K562 (cell line): ENCODE measurements around the gene HBM. TPM values are rescaled to one million over a fixed set of nuclear protein-coding genes. Genes with fewer than 3 reads are reported as not detected.

Experiments used
- ATAC-seq: fragments of 200-7000 bp; cut with Tn5 transposase; 3 replicates; pipeline ENCODE4 v1.9.1; 2020; ENCODE audit warnings: moderate library complexity
- BruUV-seq: library from RNA; stranded (reverse); fragments of 400-500 nt; replicated peaks from 2 replicates; lab custom pipeline; 2021; lab: Mats Ljungman, UMichigan
- CTCF ChIA-PET: fragments of 300-600 bp; formaldehyde crosslinking; extraction: SDS; loops from one replicate; lab custom pipeline; 2021; ENCODE audit warnings: low intra/inter-chr PET ratio; lab: Yijun Ruan, JAX
- POLR2A ChIA-PET: fragments of 300-600, 350-650 bp; sonication (Branson Sonifier 250); formaldehyde crosslinking; extraction: SDS; loops from one replicate; lab custom pipeline; 2021; ENCODE audit warnings: antibody characterized with exemption, inconsistent platforms; lab: Yijun Ruan, JAX
- DNase-seq, 4 experiments: peaks; one replicate each; pipeline versions ENCODE4 v3.0.0 to v3.0.0-alpha.2; 2011 to 2018; ENCODE audit warnings: low spot score in 3 of 4, mixed read lengths in 3 of 4; ENCODE audit errors: extremely low read depth in 1 of 4
- FAIRE-seq: peaks from 2 replicates; lab custom pipeline; 2011; peaks lifted over from hg19 to GRCh38; lab: Jason Lieb, UNC
- H2AFZ ChIP-seq: 2 replicates; pipeline ENCODE4 v1.6.0; 2011; ENCODE audit warnings: low read depth, low read length, control low read depth, inconsistent platforms
- H3K27ac ChIP-seq: fragments of 200-600 bp; 3 replicates; pipeline ENCODE4 v1.8.0; 2011; ENCODE audit warnings: low read depth, mild to moderate bottlenecking, control low read depth, inconsistent platforms, low read length, moderate library complexity, mixed read lengths; ENCODE audit errors: extremely low read depth
- H3K27me3 ChIP-seq, 2 experiments: fragments of 300-600 bp in 1 of 2; 2 replicates in 1 of 2; 3 replicates in 1 of 2; pipeline versions ENCODE4 v1.6.0 to v1.8.0; 2011; ENCODE audit warnings: inconsistent platforms in 2 of 2, low read length in 2 of 2, mild to moderate bottlenecking in 1 of 2, mixed read lengths in 1 of 2, moderate library complexity in 1 of 2; ENCODE audit not compliant: control insufficient read depth in 2 of 2, insufficient read depth in 2 of 2
- H3K36me3 ChIP-seq: fragments of 300-600 bp; 3 replicates; pipeline ENCODE4 v1.8.0; 2011; ENCODE audit warnings: mild to moderate bottlenecking, low read length, inconsistent platforms; ENCODE audit not compliant: control insufficient read depth, insufficient read depth
- H3K4me1 ChIP-seq, 2 experiments: fragments of 200-600 bp in 1 of 2; replicated peaks in 1 of 2; 2 replicates in 1 of 2; 3 replicates in 1 of 2; pipeline versions ENCODE4 v1.5.1 to v1.8.0; 2011; ENCODE audit warnings: inconsistent platforms in 2 of 2, low read length in 2 of 2, mild to moderate bottlenecking in 1 of 2, mixed read lengths in 1 of 2, moderate library complexity in 1 of 2; ENCODE audit not compliant: control insufficient read depth in 2 of 2, insufficient read depth in 2 of 2
- H3K4me2 ChIP-seq: 2 replicates; pipeline ENCODE4 v1.6.1; 2011; ENCODE audit warnings: low read length, control low read depth, inconsistent platforms, mixed read lengths; ENCODE audit not compliant: insufficient read depth
- H3K4me3 ChIP-seq: fragments of 200-600 bp; sonication (generic), shearing (Covaris generic); 2 replicates; pipeline ENCODE4 v1.5.1; 2016; ENCODE audit warnings: control low read depth, inconsistent platforms
- H3K79me2 ChIP-seq: fragments of 200-600 bp; 3 replicates; pipeline ENCODE4 v1.8.0; 2011; ENCODE audit warnings: low read length, inconsistent platforms; ENCODE audit not compliant: control insufficient read depth, insufficient read depth
- H3K9ac ChIP-seq, 2 experiments: 2 replicates each; pipeline versions ENCODE4 v1.6.0 to v1.6.1; 2011; ENCODE audit warnings: low read depth in 2 of 2, low read length in 2 of 2, control low read depth in 1 of 2, inconsistent platforms in 1 of 2, mild to moderate bottlenecking in 1 of 2, mixed read lengths in 1 of 2; ENCODE audit not compliant: insufficient read depth in 1 of 2
- H3K9me1 ChIP-seq: one replicate; pipeline ENCODE4 v1.6.0; 2011; ENCODE audit warnings: inconsistent platforms, mild to moderate bottlenecking, low read length, moderate library complexity; ENCODE audit not compliant: control insufficient read depth, insufficient read depth
- H3K9me3 ChIP-seq: replicated peaks from 2 replicates; pipeline ENCODE4 v1.5.1; 2011; ENCODE audit warnings: low read depth, low read length, inconsistent platforms; ENCODE audit not compliant: control insufficient read depth, insufficient read depth
- H4K20me1 ChIP-seq: replicated peaks from 2 replicates; pipeline ENCODE4 v1.6.1; 2011; ENCODE audit warnings: low read length, inconsistent platforms, mixed read lengths; ENCODE audit not compliant: control insufficient read depth, insufficient read depth
- EGR1 ChIP-seq: fragments of 450-650 bp; conservative IDR thresholded peaks from 2 replicates; pipeline ENCODE4 v1.6.1; 2017; ENCODE audit warnings: mild to moderate bottlenecking
- MAZ ChIP-seq, 2 experiments: fragments of 450-650 bp in 1 of 2; sonication (generic) in 1 of 2; formaldehyde crosslinking; IDR thresholded peaks in 1 of 2; conservative IDR thresholded peaks in 1 of 2; 2 replicates each; pipeline versions ENCODE4 v1.4.0 to v1.5.0; 2020; ENCODE audit warnings: mild to moderate bottlenecking in 1 of 2, missing genetic modification reagents in 1 of 2
- PHF8 ChIP-seq: fragments of 200-600 bp; sonication (generic); IDR thresholded peaks from 2 replicates; pipeline ENCODE4 v1.6.1; 2012; ENCODE audit warnings: mixed run types, mild to moderate bottlenecking, inconsistent platforms, low read length, moderate library complexity, borderline replicate concordance
- POLR2A ChIP-seq: fragments of 450-650 bp; conservative IDR thresholded peaks from 2 replicates; pipeline ENCODE4 v1.6.1; 2016
- POLR2G ChIP-seq: fragments of 200-400 bp; formaldehyde crosslinking; IDR thresholded peaks from 2 replicates; pipeline ENCODE4 v1.6.1; 2017; ENCODE audit warnings: low read depth, mild to moderate bottlenecking, antibody characterized with exemption, low read length, moderate library complexity
- RBFOX2 ChIP-seq: fragments of 200-400 bp; formaldehyde crosslinking; IDR thresholded peaks from 2 replicates; pipeline ENCODE4 v1.6.1; 2017; ENCODE audit warnings: low read depth, mild to moderate bottlenecking, low read length, moderate library complexity
- SRSF9 ChIP-seq: fragments of 200-400 bp; formaldehyde crosslinking; IDR thresholded peaks from 2 replicates; pipeline ENCODE4 v1.6.1; 2017; ENCODE audit warnings: low read depth, low read length, borderline replicate concordance
- SUPT5H ChIP-seq: fragments of 450-650 bp; IDR thresholded peaks from 2 replicates; pipeline ENCODE4 v1.6.1; 2016
- ZC3H4 ChIP-seq: sonication (generic); formaldehyde crosslinking; IDR thresholded peaks from 2 replicates; pipeline ENCODE4 v1.9.0; 2021; ENCODE audit warnings: missing genetic modification reagents, borderline replicate concordance
- ZFP30 ChIP-seq: fragments of 250-450 bp; sonication (Bioruptor Pico); IDR thresholded peaks from 2 replicates; pipeline ENCODE4 v1.8.0; 2022; ENCODE audit warnings: moderate library complexity, mild to moderate bottlenecking, inconsistent platforms, borderline replicate concordance
- WGBS: fragments of 100-300 bp; shearing (Covaris generic); methylation state at CpG from one replicate; pipeline ENCODE4 v1.1.6; 2016; ENCODE audit warnings: low coverage, mixed read lengths; ENCODE audit not compliant: insufficient coverage; ENCODE audit errors: missing lambda C conversion rate; 5-methylcytosine and 5-hydroxymethylcytosine counted together
- in situ Hi-C: fragments of 300-500 bp; cut with MboI; formaldehyde crosslinking; loops from 4 replicates; pipeline ENCODE4 v1.15.0; 2018; ENCODE audit warnings: inconsistent platforms, mixed read lengths
- intact Hi-C: fragments of 100-400 bp; cut with micrococcal nuclease; formaldehyde crosslinking; loops from 2 replicates; pipeline ENCODE4 v1.14.2; 2022
- polyA plus RNA-seq, 8 experiments: library from polyadenylated mRNA; depleted of rRNA in 4 of 8; stranded (reverse) in 5 of 8; unstranded in 3 of 8; fragments of >200 nt; fragmentation: Nextera tagmentation in 2 of 8; fragmentation: Illumina TruSeq in 1 of 8; extraction: Ambion mirVana in 2 of 8; extraction: Trizol in 1 of 8; gene quantifications; 2 replicates each; pipeline versions ENCODE4 v1.2.1 to v1.2.3, GENCODE V29; 2011 to 2014; ENCODE audit warnings: inconsistent platforms in 1 of 8, missing spikeins in 1 of 8
- total RNA-seq, 7 experiments: library from RNA; depleted of rRNA in 6 of 7; stranded (reverse); fragments of >200 nt in 6 of 7; fragmentation: Illumina TruSeq in 2 of 7; extraction: Trizol in 2 of 7; gene quantifications; 2 replicates each; pipeline versions ENCODE4 v1.2.1 to v1.2.3, GENCODE V29; 2011 to 2021; ENCODE audit warnings: low replicate concordance in 1 of 7
- TF ChIP-seq, protein P1 (sequence below): fragments of 250-450 bp; sonication (Bioruptor Pico); IDR thresholded peaks from 2 replicates; pipeline ENCODE4 v1.8.0; 2022; ENCODE audit warnings: inconsistent platforms
- TF ChIP-seq, protein P2 (sequence below): fragments of 200-800 bp; sonication (Bioruptor generic); IDR thresholded peaks from 2 replicates; pipeline ENCODE4 v1.6.1; 2017; ENCODE audit warnings: missing genetic modification characterization, missing compliant biosample characterization
- TF ChIP-seq, protein P3 (sequence below): fragments of 450-650 bp; formaldehyde crosslinking; IDR thresholded peaks from 2 replicates; pipeline ENCODE4 v1.4.0; 2020; ENCODE audit warnings: mild to moderate bottlenecking, mixed read lengths

Gene HBM
- total and polyA plus RNA-seq, 9 of the 15 experiments (the other 6 are each of a cell fraction or from before 2014, with no cell fraction given) = not detected

DNA sequence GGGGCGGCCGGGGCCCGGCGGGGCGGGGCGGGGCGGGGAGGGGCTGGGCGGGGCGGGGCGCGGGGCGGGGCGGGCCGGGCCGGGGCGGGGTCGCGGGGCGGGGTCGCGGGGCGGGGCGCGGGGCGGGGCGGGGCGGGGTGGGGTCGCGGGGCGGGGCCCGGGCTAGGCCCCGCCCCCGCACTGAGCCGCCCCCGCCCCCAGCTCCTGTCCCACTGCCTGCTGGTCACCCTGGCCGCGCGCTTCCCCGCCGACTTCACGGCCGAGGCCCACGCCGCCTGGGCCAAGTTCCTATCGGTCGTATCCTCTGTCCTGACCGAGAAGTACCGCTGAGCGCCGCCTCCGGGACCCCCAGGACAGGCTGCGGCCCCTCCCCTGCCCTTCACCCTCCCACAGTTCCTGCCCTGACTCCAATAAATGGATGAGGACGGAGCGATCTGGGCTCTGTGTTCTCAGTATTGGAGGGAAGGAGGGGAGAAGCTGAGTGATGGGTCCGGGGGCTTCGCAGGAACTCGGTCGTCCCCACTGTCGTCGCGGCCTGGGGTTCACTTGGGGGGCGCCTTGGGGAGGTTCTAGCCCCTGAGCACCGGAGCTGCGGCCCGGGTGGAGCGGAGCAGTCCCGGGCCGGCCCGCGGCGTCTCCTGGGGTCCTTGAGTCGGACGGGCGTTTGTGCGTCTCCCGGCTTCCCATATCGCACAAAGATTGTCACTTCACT, 795 bp upstream of the HBM start:
- DNase-seq (peak; percentile 38 to 91 (median 84)), ATAC-seq (peak; percentile 81), FAIRE-seq (peak; percentile 60)
- no peaks in the 10 kb centered on the region for H3K79me2 ChIP-seq
- no peaks in the 10 kb centered on the region for H3K9me3 ChIP-seq
- intact Hi-C loops = no loop called here
- BruUV-seq = no TSS peak
- ChIA-PET CTCF (no interaction called here), POLR2A (no interaction called here)
- no peaks in the 10 kb centered on the region for H3K36me3 ChIP-seq
- peaks cover 10 to 72% of the 10 kb centered on the region in 2 experiments; a peak in 4 of 5 replicates for H3K4me1 ChIP-seq
- no peaks in the 10 kb centered on the region for H3K9me1 ChIP-seq
- peak overlapping the region; percentile 74; the same call in 1 of the 2 replicates for H2AFZ ChIP-seq
- peak overlapping the region; percentile 35 for H3K4me3 ChIP-seq
- peak overlapping the region; percentile 66; the same call in 2 of the 3 replicates for H3K27ac ChIP-seq
- H3K9ac ChIP-seq = peak overlapping the region; percentile 59 to 89; a peak in 3 of 4 replicates
- peak overlapping the region; percentile 70 for H3K4me2 ChIP-seq
- in situ Hi-C loops = no loop called here
- WGBS = 67% methylated on average over 19 of the region's 77 CpGs
- H3K27me3 ChIP-seq = no peaks in the 10 kb centered on the region
- no peaks in the 10 kb centered on the region for H4K20me1 ChIP-seq
- TF ChIP-seq PHF8 = peak; percentile 19; the same call in 1 of the 2 replicates
- peak; percentile 64 for TF ChIP-seq POLR2G
- TF ChIP-seq SUPT5H = 0 out of 2 replicates have a peak, but pooled peaks have one; percentile 38
- TF ChIP-seq, protein P1, sequence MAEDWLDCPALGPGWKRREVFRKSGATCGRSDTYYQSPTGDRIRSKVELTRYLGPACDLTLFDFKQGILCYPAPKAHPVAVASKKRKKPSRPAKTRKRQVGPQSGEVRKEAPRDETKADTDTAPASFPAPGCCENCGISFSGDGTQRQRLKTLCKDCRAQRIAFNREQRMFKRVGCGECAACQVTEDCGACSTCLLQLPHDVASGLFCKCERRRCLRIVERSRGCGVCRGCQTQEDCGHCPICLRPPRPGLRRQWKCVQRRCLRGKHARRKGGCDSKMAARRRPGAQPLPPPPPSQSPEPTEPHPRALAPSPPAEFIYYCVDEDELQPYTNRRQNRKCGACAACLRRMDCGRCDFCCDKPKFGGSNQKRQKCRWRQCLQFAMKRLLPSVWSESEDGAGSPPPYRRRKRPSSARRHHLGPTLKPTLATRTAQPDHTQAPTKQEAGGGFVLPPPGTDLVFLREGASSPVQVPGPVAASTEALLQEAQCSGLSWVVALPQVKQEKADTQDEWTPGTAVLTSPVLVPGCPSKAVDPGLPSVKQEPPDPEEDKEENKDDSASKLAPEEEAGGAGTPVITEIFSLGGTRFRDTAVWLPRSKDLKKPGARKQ (CRISPR knock-in tag) = 0 out of 2 replicates have a peak, but pooled peaks have one; percentile 58
- TF ChIP-seq POLR2A = 0 out of 2 replicates have a peak, but pooled peaks have one; percentile 36
- TF ChIP-seq, protein P2, sequence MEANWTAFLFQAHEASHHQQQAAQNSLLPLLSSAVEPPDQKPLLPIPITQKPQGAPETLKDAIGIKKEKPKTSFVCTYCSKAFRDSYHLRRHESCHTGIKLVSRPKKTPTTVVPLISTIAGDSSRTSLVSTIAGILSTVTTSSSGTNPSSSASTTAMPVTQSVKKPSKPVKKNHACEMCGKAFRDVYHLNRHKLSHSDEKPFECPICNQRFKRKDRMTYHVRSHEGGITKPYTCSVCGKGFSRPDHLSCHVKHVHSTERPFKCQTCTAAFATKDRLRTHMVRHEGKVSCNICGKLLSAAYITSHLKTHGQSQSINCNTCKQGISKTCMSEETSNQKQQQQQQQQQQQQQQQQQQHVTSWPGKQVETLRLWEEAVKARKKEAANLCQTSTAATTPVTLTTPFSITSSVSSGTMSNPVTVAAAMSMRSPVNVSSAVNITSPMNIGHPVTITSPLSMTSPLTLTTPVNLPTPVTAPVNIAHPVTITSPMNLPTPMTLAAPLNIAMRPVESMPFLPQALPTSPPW (CRISPR knock-in tag) = peak; percentile 41
- peak; percentile 49 for TF ChIP-seq EGR1
- no peak for TF ChIP-seq ZFP30 (CRISPR knock-in tag)
- no peak for TF ChIP-seq ZC3H4 (CRISPR knock-in tag)
- peak; percentile 31; the same call in 1 of the 2 replicates for TF ChIP-seq RBFOX2
- no peak for TF ChIP-seq MAZ (CRISPR knock-in tag; conservative IDR thresholded peaks at IDR 0.05 in 1 of 2, IDR thresholded peaks at IDR 0.05 in 1 of 2)
- no peak for TF ChIP-seq SRSF9
- TF ChIP-seq, protein P3, sequence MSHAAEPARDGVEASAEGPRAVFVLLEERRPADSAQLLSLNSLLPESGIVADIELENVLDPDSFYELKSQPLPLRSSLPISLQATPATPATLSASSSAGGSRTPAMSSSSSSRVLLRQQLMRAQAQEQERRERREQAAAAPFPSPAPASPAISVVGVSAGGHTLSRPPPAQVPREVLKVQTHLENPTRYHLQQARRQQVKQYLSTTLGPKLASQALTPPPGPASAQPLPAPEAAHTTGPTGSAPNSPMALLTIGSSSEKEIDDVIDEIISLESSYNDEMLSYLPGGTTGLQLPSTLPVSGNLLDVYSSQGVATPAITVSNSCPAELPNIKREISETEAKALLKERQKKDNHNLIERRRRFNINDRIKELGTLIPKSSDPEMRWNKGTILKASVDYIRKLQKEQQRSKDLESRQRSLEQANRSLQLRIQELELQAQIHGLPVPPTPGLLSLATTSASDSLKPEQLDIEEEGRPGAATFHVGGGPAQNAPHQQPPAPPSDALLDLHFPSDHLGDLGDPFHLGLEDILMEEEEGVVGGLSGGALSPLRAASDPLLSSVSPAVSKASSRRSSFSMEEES (CRISPR knock-in tag) = no peak
